H1 (cell line): Measurements from ENCODE around the gene TMEM273. TPM values are rescaled to one million over a fixed set of nuclear protein-coding genes. Genes with fewer than 3 reads are reported as not detected.

Experiments
- CTCF ChIA-PET: fragments of 300-600 bp; sonication (Branson Sonifier 250); formaldehyde crosslinking; loops from one replicate; lab custom pipeline; 2021; ENCODE audit not compliant: partially characterized antibody; lab: Charles Lee
- POLR2A ChIA-PET: fragments of 300-600 bp; sonication (Branson Sonifier 250); formaldehyde crosslinking; loops from one replicate; lab custom pipeline; 2021; ENCODE audit warnings: inconsistent platforms; ENCODE audit not compliant: partially characterized antibody; lab: Charles Lee
- DNase-seq, 2 experiments: peaks; one replicate each; pipeline versions ENCODE4 v3.0.0 to v3.0.0-alpha.2; 2010 to 2022; ENCODE audit warnings: low spot score in 2 of 2, low read depth in 1 of 2, mixed read lengths in 1 of 2
- FAIRE-seq: peaks from 2 replicates; lab custom pipeline; 2011; peaks lifted over from hg19 to GRCh38; lab: Jason Lieb, UNC
- H2AFZ ChIP-seq: 2 replicates; pipeline ENCODE4 v1.8.1; 2012; ENCODE audit warnings: low read length, inconsistent platforms
- H2AK5ac ChIP-seq: 2 replicates; pipeline ENCODE4 v1.6.1; 2013; ENCODE audit warnings: low read depth, low read length
- H2BK120ac ChIP-seq: replicated peaks from 2 replicates; pipeline ENCODE3; 2013; ENCODE audit warnings: low read depth, low read length, inconsistent platforms
- H2BK12ac ChIP-seq: 2 replicates; pipeline ENCODE4 v1.6.1; 2013; ENCODE audit warnings: low read depth, low read length
- H2BK15ac ChIP-seq: 2 replicates; pipeline ENCODE4 v1.6.1; 2013; ENCODE audit warnings: low read length
- H2BK20ac ChIP-seq: 2 replicates; pipeline ENCODE4 v1.6.1; 2013; ENCODE audit warnings: low read length
- H2BK5ac ChIP-seq: 2 replicates; pipeline ENCODE4 v1.6.1; 2013; ENCODE audit warnings: low read depth, low read length
- H3K14ac ChIP-seq: 2 replicates; pipeline ENCODE4 v1.6.1; 2013; ENCODE audit warnings: inconsistent platforms; ENCODE audit not compliant: insufficient read length
- H3K18ac ChIP-seq: 2 replicates; pipeline ENCODE4 v1.6.1; 2013; ENCODE audit warnings: low read length; ENCODE audit errors: extremely low read depth
- H3K23ac ChIP-seq: 2 replicates; pipeline ENCODE4 v1.6.1; 2013; ENCODE audit warnings: inconsistent platforms; ENCODE audit not compliant: insufficient read length
- H3K23me2 ChIP-seq: 2 replicates; pipeline ENCODE4 v1.6.1; 2013; ENCODE audit warnings: low read depth, low read length
- H3K27ac ChIP-seq: 2 replicates; pipeline ENCODE4 v1.6.1; 2011; ENCODE audit warnings: low read depth, low read length, inconsistent platforms
- H3K27me3 ChIP-seq, 4 experiments: replicated peaks in 1 of 4; 1 replicate in 1 of 4; 2 replicates in 3 of 4; pipeline versions ENCODE4 v1.6.1 to v1.8.1; 2011 to 2013; ENCODE audit warnings: low read length in 3 of 4, mild to moderate bottlenecking in 3 of 4, inconsistent platforms in 2 of 4, mixed read lengths in 2 of 4, moderate library complexity in 1 of 4; ENCODE audit not compliant: control insufficient read depth in 3 of 4, insufficient read depth in 3 of 4; ENCODE audit errors: extremely low read depth in 1 of 4
- H3K36me3 ChIP-seq, 4 experiments: 2 replicates each; pipeline versions ENCODE4 v1.6.1 to v1.8.1; 2011 to 2013; ENCODE audit warnings: mild to moderate bottlenecking in 4 of 4, low read length in 3 of 4, moderate library complexity in 2 of 4, control low read depth in 1 of 4, inconsistent platforms in 1 of 4; ENCODE audit not compliant: insufficient read depth in 4 of 4, control insufficient read depth in 2 of 4
- H3K4ac ChIP-seq: replicated peaks from 2 replicates; pipeline ENCODE3; 2013; ENCODE audit warnings: low read length, low read depth, mixed read lengths, inconsistent platforms; ENCODE audit not compliant: insufficient read length
- H3K4me1 ChIP-seq, 4 experiments: replicated peaks in 1 of 4; 1 replicate in 1 of 4; 2 replicates in 3 of 4; pipeline versions ENCODE4 v1.6.1 to v1.8.1; 2011 to 2013; ENCODE audit warnings: low read length in 3 of 4, inconsistent platforms in 2 of 4, mixed read lengths in 1 of 4; ENCODE audit not compliant: insufficient read depth in 4 of 4, control insufficient read depth in 3 of 4
- H3K4me2 ChIP-seq, 2 experiments: 2 replicates each; pipeline versions ENCODE4 v1.6.1 to v1.8.1; 2011 to 2013; ENCODE audit warnings: low read depth in 2 of 2, low read length in 2 of 2, control low read depth in 1 of 2, inconsistent platforms in 1 of 2, mild to moderate bottlenecking in 1 of 2; ENCODE audit not compliant: insufficient read depth in 1 of 2
- H3K4me3 ChIP-seq, 4 experiments: fragments of 200-600, 300-600 bp in 1 of 4; sonication (generic), shearing (Covaris generic), sonication (Bioruptor Twin) in 1 of 4; 2 replicates each; pipeline versions ENCODE4 v1.5.1 to v1.8.1; 2011 to 2016; ENCODE audit warnings: low read length in 4 of 4, low read depth in 3 of 4, control low read depth in 2 of 4, inconsistent platforms in 2 of 4, mild to moderate bottlenecking in 2 of 4, mixed read lengths in 1 of 4, moderate library complexity in 1 of 4; ENCODE audit not compliant: insufficient read depth in 2 of 4; ENCODE audit errors: extremely low read depth in 1 of 4
- H3K56ac ChIP-seq: replicated peaks from 2 replicates; pipeline ENCODE3; 2013; ENCODE audit warnings: low read depth, mild to moderate bottlenecking, mixed read lengths, low read length, inconsistent platforms; ENCODE audit not compliant: insufficient read length
- H3K79me1 ChIP-seq: 2 replicates; pipeline ENCODE4 v1.6.1; 2013; ENCODE audit warnings: low read depth, low read length, control low read depth
- H3K79me2 ChIP-seq, 2 experiments: 2 replicates each; pipeline versions ENCODE4 v1.6.1 to v1.8.1; 2012 to 2013; ENCODE audit warnings: low read length in 2 of 2, mild to moderate bottlenecking in 2 of 2, inconsistent platforms in 1 of 2; ENCODE audit not compliant: insufficient read depth in 2 of 2, control insufficient read depth in 1 of 2
- H3K9ac ChIP-seq, 4 experiments: replicated peaks in 1 of 4; 1 replicate in 1 of 4; 2 replicates in 3 of 4; pipeline versions ENCODE4 v1.6.1 to v1.8.1; 2011 to 2013; ENCODE audit warnings: low read depth in 3 of 4, low read length in 3 of 4, control low read depth in 2 of 4, mild to moderate bottlenecking in 2 of 4, moderate library complexity in 2 of 4, inconsistent platforms in 1 of 4; ENCODE audit errors: extremely low read depth in 1 of 4
- H3K9me3 ChIP-seq, 2 experiments: 2 replicates each; pipeline versions ENCODE4 v1.6.1 to v1.8.1; 2012 to 2013; ENCODE audit warnings: mild to moderate bottlenecking in 2 of 2, moderate library complexity in 2 of 2, control low read depth in 1 of 2, inconsistent platforms in 1 of 2, low read depth in 1 of 2, low read length in 1 of 2, mixed read lengths in 1 of 2; ENCODE audit not compliant: insufficient read depth in 2 of 2
- H4K20me1 ChIP-seq, 2 experiments: replicated peaks in 1 of 2; 2 replicates each; pipeline versions ENCODE3 to v1.8.1; 2011 to 2013; ENCODE audit warnings: inconsistent platforms in 2 of 2, low read length in 2 of 2, mild to moderate bottlenecking in 1 of 2; ENCODE audit not compliant: insufficient read depth in 2 of 2, control insufficient read depth in 1 of 2
- H4K5ac ChIP-seq: 2 replicates; pipeline ENCODE4 v1.6.1; 2013; ENCODE audit warnings: low read length, low read depth, mixed read lengths, inconsistent platforms; ENCODE audit not compliant: insufficient read length
- H4K8ac ChIP-seq: 2 replicates; pipeline ENCODE4 v1.8.0; 2013; ENCODE audit warnings: mild to moderate bottlenecking, moderate library complexity, low read length, inconsistent platforms; ENCODE audit not compliant: insufficient read depth; ENCODE audit errors: extremely low read depth
- H4K91ac ChIP-seq: replicated peaks from 2 replicates; pipeline ENCODE3; 2013; ENCODE audit warnings: low read length, mixed read lengths, inconsistent platforms; ENCODE audit not compliant: insufficient read length
- CBX8 ChIP-seq: fragments of 300-800, 300-1000 bp; sonication (generic); IDR thresholded peaks from 2 replicates; pipeline ENCODE4 v1.7.1; 2016; ENCODE audit warnings: low read depth, low read length, borderline replicate concordance
- CREB1 ChIP-seq: IDR thresholded peaks from 2 replicates; pipeline ENCODE4 v1.6.1; 2012; ENCODE audit warnings: inconsistent platforms
- JUN ChIP-seq: IDR thresholded peaks from 2 replicates; pipeline ENCODE4 v1.6.1; 2011; ENCODE audit warnings: low read depth, mild to moderate bottlenecking, improper control_type of control experiment, low read length
- RBBP5 ChIP-seq: IDR thresholded peaks from 2 replicates; pipeline ENCODE4 v1.7.1; 2012; ENCODE audit warnings: low read depth, mild to moderate bottlenecking, inconsistent platforms, low read length, moderate library complexity, borderline replicate concordance
- WGBS, 2 experiments: shearing (Covaris generic) in 1 of 2; methylation state at CpG; one replicate each; pipeline versions ENCODE4 v1.1.6 to v1.1.7; 2013 to 2015; ENCODE audit warnings: low lambda C conversion rate in 2 of 2, mixed read lengths in 2 of 2, inconsistent platforms in 1 of 2, low coverage in 1 of 2, missing lambda C conversion rate in 1 of 2; ENCODE audit not compliant: insufficient replicate concordance in 2 of 2, insufficient coverage in 1 of 2, insufficient read length in 1 of 2; ENCODE audit errors: extremely low coverage in 1 of 2, missing lambda C conversion rate in 1 of 2; 5-methylcytosine and 5-hydroxymethylcytosine counted together
- polyA plus RNA-seq, 7 experiments: library from polyadenylated mRNA; depleted of rRNA in 3 of 7; stranded (reverse) in 5 of 7; unstranded in 2 of 7; fragments of >200 nt in 5 of 7; fragments of 200-250 nt in 2 of 7; gene quantifications; 1 replicate in 5 of 7; 2 replicates in 1 of 7; 4 replicates in 1 of 7; pipeline versions ENCODE4 v1.2.1 to v1.2.3, GENCODE V29; 2011 to 2013; ENCODE audit warnings: missing spikeins in 2 of 7, mixed read lengths in 2 of 7
- total RNA-seq: library from RNA; stranded (reverse); fragmentation: NEBNext Ultra II Directional; extraction: Animal tissue kit (Norgen Biotek cat#: 25700); gene quantifications from 2 replicates; pipeline ENCODE4 v1.2.1, GENCODE V29; 2021
- TF ChIP-seq, protein P1 (sequence below): IDR thresholded peaks from 2 replicates; pipeline ENCODE4 v1.6.1; 2011; ENCODE audit warnings: low read length, improper control_type of control experiment

The TMEM273 gene
- total and polyA plus RNA-seq, 2 of the 8 experiments (the other 6 are each of a cell fraction or from before 2014, with no cell fraction given): not detected

DNA sequence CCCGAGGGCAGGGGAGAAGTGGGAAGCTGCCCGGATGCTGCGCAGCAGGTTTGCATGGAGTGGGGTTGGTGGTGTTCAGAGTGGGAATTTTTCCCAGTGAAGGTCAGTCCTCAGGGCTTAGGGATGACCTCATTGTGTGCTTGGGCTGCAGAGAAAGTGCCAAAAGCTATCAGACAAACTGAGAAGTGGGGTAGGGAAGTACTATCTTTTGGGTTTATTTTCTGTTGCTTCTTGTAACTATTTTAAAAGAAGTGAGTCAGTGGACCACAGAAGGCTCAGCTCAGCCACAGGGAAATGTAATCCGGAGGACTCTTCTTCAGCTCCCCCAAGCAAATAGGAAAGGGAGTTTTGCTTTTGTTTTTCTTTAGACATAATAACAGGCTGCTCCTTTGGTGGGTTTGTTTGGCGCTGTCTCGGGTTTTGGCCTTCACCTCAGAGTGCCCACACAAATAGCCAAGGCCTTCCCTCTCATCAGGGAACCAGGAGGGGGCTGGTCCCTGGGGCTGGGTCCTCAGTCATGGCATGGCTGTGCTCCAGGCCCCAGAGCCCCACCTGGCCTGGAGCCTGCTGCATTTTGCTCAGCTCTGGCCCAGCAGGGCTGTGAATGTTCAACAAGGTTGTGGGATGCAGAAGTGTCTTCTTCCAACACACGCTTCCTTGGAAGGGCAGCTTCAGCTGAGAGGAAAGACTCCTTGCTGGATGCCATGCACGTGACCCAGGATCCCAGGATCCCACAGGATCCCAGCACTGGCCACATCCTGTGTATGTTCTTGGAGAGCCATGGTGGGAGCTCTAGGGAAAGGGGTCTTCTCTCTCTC is 49.0 kb downstream of the TMEM273 start:
- no peak for DNase-seq
- no peak overlapping the region for H3K27ac ChIP-seq

More for the DNA sequence above, 49.0 kb downstream of the TMEM273 start:
- Histone ChIP-seq H3K79me2 (no peaks in the 10 kb centered on the region), H4K20me1 (no peaks in the 10 kb centered on the region), H3K23ac (no peak overlapping the region), H2AFZ (no peak overlapping the region), H3K9ac (no peak overlapping the region), H3K23me2 (no peaks in the 10 kb centered on the region), H3K4me3 (no peak overlapping the region), H2AK5ac (no peak overlapping the region), H4K5ac (no peak overlapping the region), H3K4me2 (no peak overlapping the region), H2BK12ac (no peak overlapping the region), H3K4me1 (peaks cover 1 to 6% (median 3%) of the 10 kb centered on the region in 4 experiments; a peak in 2 of 7 replicates), H4K8ac (no peak overlapping the region), H3K4ac (no peak overlapping the region), H3K18ac (no peak overlapping the region), H3K14ac (no peak overlapping the region), H4K91ac (no peak overlapping the region), H3K56ac (no peak overlapping the region), H2BK5ac (no peak overlapping the region), H3K79me1 (no peaks in the 10 kb centered on the region), H2BK20ac (0 out of 2 replicates have a peak overlapping the region, but pooled peaks have one; percentile 50), H3K36me3 (no peaks in the 10 kb centered on the region), H2BK120ac (no peak overlapping the region), H3K9me3 (no peaks in the 10 kb centered on the region), H2BK15ac (no peak overlapping the region), H3K27me3 (no peaks in the 10 kb centered on the region)
- CTCF ChIA-PET: interaction anchor here (0.7 to 4.3 kb wide), 8 partner anchors 9 to 294 kb away, joined by 3 to 13 read pairs (median 4); no protein-coding TSS in a partner anchor
- TF ChIP-seq, protein P1, sequence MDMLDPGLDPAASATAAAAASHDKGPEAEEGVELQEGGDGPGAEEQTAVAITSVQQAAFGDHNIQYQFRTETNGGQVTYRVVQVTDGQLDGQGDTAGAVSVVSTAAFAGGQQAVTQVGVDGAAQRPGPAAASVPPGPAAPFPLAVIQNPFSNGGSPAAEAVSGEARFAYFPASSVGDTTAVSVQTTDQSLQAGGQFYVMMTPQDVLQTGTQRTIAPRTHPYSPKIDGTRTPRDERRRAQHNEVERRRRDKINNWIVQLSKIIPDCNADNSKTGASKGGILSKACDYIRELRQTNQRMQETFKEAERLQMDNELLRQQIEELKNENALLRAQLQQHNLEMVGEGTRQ: no peak
- TF ChIP-seq JUN (no peak), CBX8 (no peak), CREB1 (no peak), RBBP5 (no peak)
- 84% methylated on average over 8 of the region's 8 CpGs; no CpG with 5 or more reads in 1 of the 2 experiments for WGBS, 2 experiments
- no peak for FAIRE-seq
- POLR2A ChIA-PET: interaction anchor here (1.9 kb wide), 1 partner anchor 9 kb away, joined by 4 read pairs; no protein-coding TSS in a partner anchor
